K562 (cell line): ENCODE measurements around the gene ORC2. TPM values are rescaled to one million over a fixed set of nuclear protein-coding genes. Genes with fewer than 3 reads are reported as not detected.

Source experiments
- ATF6 ChIP-seq: sonication (generic); formaldehyde crosslinking; IDR thresholded peaks from 2 replicates; pipeline ENCODE4 v1.4.0; 2020; ENCODE audit warnings: mild to moderate bottlenecking, missing genetic modification reagents
- CBX3 ChIP-seq, 2 experiments: IDR thresholded peaks; 1 replicate in 1 of 2; 2 replicates in 1 of 2; pipeline ENCODE4 v1.6.1; 2012; ENCODE audit warnings: inconsistent platforms in 2 of 2, low read length in 2 of 2, borderline replicate concordance in 1 of 2, control low read depth in 1 of 2
- CSDE1 ChIP-seq, 2 experiments: fragments of 450-650 bp; IDR thresholded peaks; 2 replicates each; pipeline ENCODE4 v1.6.1; 2016; ENCODE audit warnings: mild to moderate bottlenecking in 1 of 2
- EHMT2 ChIP-seq: fragments of 450-650 bp; IDR thresholded peaks from 2 replicates; pipeline ENCODE4 v1.6.1; 2018; ENCODE audit warnings: antibody characterized with exemption
- GATAD2B ChIP-seq: fragments of 450-650 bp; IDR thresholded peaks from 2 replicates; pipeline ENCODE4 v1.6.1; 2017; ENCODE audit warnings: mild to moderate bottlenecking, borderline replicate concordance
- HDAC1 ChIP-seq, 2 experiments: fragments of 450-650 bp; IDR thresholded peaks; 2 replicates each; pipeline ENCODE4 v1.6.1; 2016 to 2017; ENCODE audit warnings: inconsistent platforms in 1 of 2, mild to moderate bottlenecking in 1 of 2, moderate library complexity in 1 of 2
- ID3 ChIP-seq, 2 experiments: fragments of 250-450 bp in 1 of 2; fragments of 450-650 bp in 1 of 2; sonication (Bioruptor Pico) in 1 of 2; IDR thresholded peaks; 2 replicates each; pipeline versions ENCODE4 v1.6.1 to v1.8.0; 2016 to 2021; ENCODE audit warnings: mild to moderate bottlenecking in 2 of 2, moderate library complexity in 2 of 2, missing compliant biosample characterization in 1 of 2, missing genetic modification characterization in 1 of 2
- MXI1 ChIP-seq: IDR thresholded peaks from 2 replicates; pipeline ENCODE4 v1.6.1; 2011; ENCODE audit warnings: low read depth, mild to moderate bottlenecking, improper control_type of control experiment, low read length
- MYBL2 ChIP-seq, 2 experiments: fragments of 450-650 bp in 1 of 2; sonication (generic) in 1 of 2; formaldehyde crosslinking in 1 of 2; IDR thresholded peaks; 2 replicates each; pipeline versions ENCODE4 v1.6.1 to v1.8.1; 2017 to 2022; ENCODE audit warnings: borderline replicate concordance in 1 of 2, inconsistent platforms in 1 of 2, low read depth in 1 of 2, mild to moderate bottlenecking in 1 of 2, missing genetic modification reagents in 1 of 2, moderate library complexity in 1 of 2
- MYNN ChIP-seq, 2 experiments: sonication (generic); formaldehyde crosslinking in 1 of 2; IDR thresholded peaks; 2 replicates each; pipeline versions ENCODE4 v1.5.0 to v1.6.1; 2016 to 2020; ENCODE audit warnings: antibody characterized with exemption in 1 of 2, missing genetic modification reagents in 1 of 2
- PHF21A ChIP-seq: fragments of 450-650 bp; IDR thresholded peaks from 2 replicates; pipeline ENCODE4 v1.6.1; 2017; ENCODE audit warnings: low read depth, borderline replicate concordance
- RB1 ChIP-seq: fragments of 450-650 bp; IDR thresholded peaks from 2 replicates; pipeline ENCODE4 v1.6.1; 2017; ENCODE audit warnings: low read depth, mild to moderate bottlenecking
- RBM17 ChIP-seq: fragments of 200-400 bp; formaldehyde crosslinking; IDR thresholded peaks from 2 replicates; pipeline ENCODE4 v1.6.1; 2017; ENCODE audit warnings: low read depth, mild to moderate bottlenecking, low read length, borderline replicate concordance
- RBM25 ChIP-seq: fragments of 200-400 bp; formaldehyde crosslinking; IDR thresholded peaks from 2 replicates; pipeline ENCODE4 v1.6.1; 2018; ENCODE audit warnings: low read length, low read depth, moderate library complexity; ENCODE audit not compliant: severe bottlenecking
- SIX5 ChIP-seq, 2 experiments: IDR thresholded peaks; 2 replicates each; pipeline ENCODE4 v1.6.1; 2011; ENCODE audit warnings: low read length in 2 of 2, borderline replicate concordance in 1 of 2, low read depth in 1 of 2, mild to moderate bottlenecking in 1 of 2, moderate library complexity in 1 of 2; ENCODE audit not compliant: insufficient read depth in 1 of 2
- SP2 ChIP-seq: IDR thresholded peaks from 2 replicates; pipeline ENCODE4 v1.6.1; 2011; ENCODE audit warnings: mild to moderate bottlenecking, low read depth, low read length, moderate library complexity; ENCODE audit not compliant: poor library complexity, severe bottlenecking; ENCODE audit errors: extremely low read depth
- TCF7L2 ChIP-seq: fragments of 150-350 bp; IDR thresholded peaks from 2 replicates; pipeline ENCODE4 v1.6.1; 2016; ENCODE audit warnings: low read depth, mild to moderate bottlenecking, low read length, moderate library complexity
- XRCC4 ChIP-seq: IDR thresholded peaks from one replicate; pipeline ENCODE4 v1.6.1; 2011; ENCODE audit not compliant: insufficient read depth, insufficient read length; ENCODE audit errors: extremely low read depth
- YBX1 ChIP-seq: fragments of 450-650 bp; IDR thresholded peaks from 2 replicates; pipeline ENCODE4 v1.7.1; 2016; ENCODE audit warnings: mild to moderate bottlenecking
- ZC3H8 ChIP-seq: fragments of 450-650 bp; IDR thresholded peaks from 2 replicates; pipeline ENCODE4 v1.6.1; 2017
- ZNF263 ChIP-seq: sonication (generic); formaldehyde crosslinking; IDR thresholded peaks from 2 replicates; pipeline ENCODE4 v1.8.0; 2022; ENCODE audit warnings: mild to moderate bottlenecking, missing genetic modification reagents, borderline replicate concordance
- ZNF282 ChIP-seq: sonication (generic); formaldehyde crosslinking; IDR thresholded peaks from 2 replicates; pipeline ENCODE4 v1.8.1; 2023; ENCODE audit warnings: missing genetic modification reagents
- ZNF717 ChIP-seq: fragments of 250-450 bp; sonication (Bioruptor Pico); IDR thresholded peaks from 2 replicates; pipeline ENCODE4 v1.5.0; 2021
- polyA plus RNA-seq, 8 experiments: library from polyadenylated mRNA; depleted of rRNA in 4 of 8; stranded (reverse) in 5 of 8; unstranded in 3 of 8; fragments of >200 nt; fragmentation: Nextera tagmentation in 2 of 8; fragmentation: Illumina TruSeq in 1 of 8; extraction: Ambion mirVana in 2 of 8; extraction: Trizol in 1 of 8; gene quantifications; 2 replicates each; pipeline versions ENCODE4 v1.2.1 to v1.2.3, GENCODE V29; 2011 to 2014; ENCODE audit warnings: inconsistent platforms in 1 of 8, missing spikeins in 1 of 8
- total RNA-seq, 7 experiments: library from RNA; depleted of rRNA in 6 of 7; stranded (reverse); fragments of >200 nt in 6 of 7; fragmentation: Illumina TruSeq in 2 of 7; extraction: Trizol in 2 of 7; gene quantifications; 2 replicates each; pipeline versions ENCODE4 v1.2.1 to v1.2.3, GENCODE V29; 2011 to 2021; ENCODE audit warnings: low replicate concordance in 1 of 7

Gene ORC2
- total and polyA plus RNA-seq, 9 of the 15 experiments (the other 6 are each of a cell fraction or from before 2014, with no cell fraction given), result 5.6 to 41.1 (median 19.0) TPM

- TF ChIP-seq HDAC1 (IDR thresholded peaks at IDR 0.05) (peak in 1 of 2 experiments; percentile 75; a peak in 2 of 4 replicates), CSDE1 (IDR thresholded peaks at IDR 0.05) (no peak), ATF6 (no peak), CBX3 (IDR thresholded peaks at IDR 0.05; ENCODE audit: borderline replicate concordance in 1 of 2, low read length in 2 of 2) (peak in 1 of 2 experiments; percentile 21; a peak in 1 of 3 replicates), RBM25 (peak; percentile 89), RB1 (no peak; the same call in 1 of the 2 replicates), PHF21A (no peak), YBX1 (no peak), MYBL2 (IDR thresholded peaks at IDR 0.05; ENCODE audit: low read depth) (no peak), MYBL2 (CRISPR knock-in tag; IDR thresholded peaks at IDR 0.05; ENCODE audit: borderline replicate concordance) (no peak), ZNF282 (CRISPR knock-in tag) (no peak), RBM17 (no peak), XRCC4 (no peak), MXI1 (no peak), GATAD2B (0 out of 2 replicates have a peak, but pooled peaks have one; percentile 33), ZNF263 (CRISPR knock-in tag) (no peak; the same call in 1 of the 2 replicates), SIX5 (IDR thresholded peaks at IDR 0.05; ENCODE audit: borderline replicate concordance in 1 of 2, insufficient read depth in 1 of 2, low read depth in 1 of 2, low read length in 2 of 2) (no peak), SP2 (peak; percentile 83), TCF7L2 (no peak), MYNN (IDR thresholded peaks at IDR 0.05) (peak; percentile 46; the same call in 1 of the 2 replicates), MYNN (CRISPR knock-in tag; IDR thresholded peaks at IDR 0.05) (no peak), ZC3H8 (peak; percentile 33; the same call in 1 of the 2 replicates), ZNF717 (no peak), EHMT2 (peak; percentile 74; the same call in 1 of the 2 replicates), ID3 (CRISPR knock-in tag; IDR thresholded peaks at IDR 0.05) (no peak), ID3 (tag; IDR thresholded peaks at IDR 0.05) (peak; percentile 68)
Measured at GRCh38 chr2:200963124-200963917, at the start of gene ORC2 (continued).
